Stimulated activated CD8-positive, alpha-beta memory T cell treated with anti-CD3 and anti-CD28 coated beads, Interleukin-4, amount 100 ng/mL, for 4 hours (primary cell): Measurements from ENCODE around the gene AKR1C8.
"Not testable (repeated sequence)": the region's sequence is repeated elsewhere in the genome, so short reads cannot be mapped to it uniquely, and the experiment has no call there.

Experiments used
- DNase-seq, 2 donors: peaks; one replicate each; pipeline ENCODE4 v3.0.0-alpha.2; 2020; ENCODE audit warnings: low read depth in 2 of 2, low spot score in 1 of 2

AKR1C8 gene

DNA sequence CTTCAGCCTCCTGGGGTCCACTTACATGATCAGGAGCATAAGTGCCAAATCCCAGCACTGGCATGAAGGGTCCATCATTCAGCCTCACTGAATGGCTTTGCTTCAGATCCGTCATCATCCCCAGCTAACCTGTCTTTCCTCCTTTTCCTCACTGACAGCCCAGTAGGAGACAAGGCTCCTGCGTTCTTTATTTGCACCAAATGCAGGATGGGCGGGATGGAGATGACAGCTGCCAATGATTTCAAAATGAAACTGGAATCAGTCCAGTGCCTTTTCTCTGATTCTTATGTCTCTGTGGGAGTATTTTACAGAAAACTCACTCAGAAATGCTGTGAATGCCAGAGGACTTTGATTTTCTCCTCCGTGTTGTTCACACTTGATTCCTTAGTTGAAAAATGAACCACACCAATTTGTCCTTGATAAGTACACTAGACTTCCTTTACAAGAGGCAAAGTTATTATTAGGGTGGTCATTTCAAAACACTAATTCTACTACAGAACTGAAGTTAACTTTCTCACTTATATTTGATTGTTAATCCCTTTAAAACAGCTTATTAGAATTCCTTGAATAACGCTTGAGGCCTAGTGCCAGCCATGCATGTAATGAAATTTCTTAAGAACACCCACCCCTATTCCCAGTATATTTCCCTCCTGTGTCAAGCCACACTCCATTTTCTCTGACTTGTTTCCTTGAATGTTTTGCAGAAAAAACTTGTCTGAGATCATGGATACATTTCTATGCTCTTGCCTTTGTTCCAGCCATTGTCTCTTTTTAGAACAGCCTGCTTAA, at the start of gene AKR1C8:
Gene AKR1C8, minus strand, starts transcription at position 164 of the 789 bp plus-strand sequence. Its CDS starts 46 bp downstream, at position 118.
- no peak for DNase-seq

DNA sequence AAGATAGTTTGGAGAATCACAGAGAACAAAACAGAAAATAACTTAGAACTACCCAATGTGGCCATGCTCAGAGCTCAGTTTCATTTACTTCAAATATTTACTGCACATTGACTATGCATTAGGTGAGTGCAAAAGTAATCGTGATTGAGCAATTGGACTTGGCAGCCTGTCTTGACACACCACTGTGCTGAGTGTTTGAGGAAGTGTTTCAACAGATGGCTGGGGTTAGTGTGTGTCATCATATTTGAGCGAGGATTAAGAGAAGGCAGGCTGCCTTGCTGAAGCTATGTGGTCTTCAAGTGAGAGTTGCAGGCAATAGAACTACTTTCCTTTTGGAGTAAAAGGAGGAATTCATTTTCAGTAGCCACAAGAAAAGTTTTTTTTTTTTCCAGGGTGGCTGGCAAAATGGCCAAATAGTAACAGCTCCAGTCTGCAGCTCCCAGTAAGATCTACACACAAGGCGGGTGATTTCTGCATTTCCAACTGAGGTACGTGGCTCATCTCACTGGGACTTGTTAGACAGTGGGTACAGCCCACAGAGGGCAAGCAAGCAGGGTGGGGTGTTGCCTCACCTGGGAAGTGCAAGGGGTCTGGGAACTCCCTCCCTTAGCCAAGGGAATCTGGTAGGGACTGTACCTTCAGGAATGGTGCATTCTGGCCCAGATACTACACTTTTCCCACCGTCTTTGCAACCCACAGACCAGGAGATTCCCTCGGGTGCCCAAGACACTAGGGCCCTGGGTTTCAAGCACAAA, 49.3 kb upstream of the AKR1C8 start:
- DNase-seq, result no peak

DNA sequence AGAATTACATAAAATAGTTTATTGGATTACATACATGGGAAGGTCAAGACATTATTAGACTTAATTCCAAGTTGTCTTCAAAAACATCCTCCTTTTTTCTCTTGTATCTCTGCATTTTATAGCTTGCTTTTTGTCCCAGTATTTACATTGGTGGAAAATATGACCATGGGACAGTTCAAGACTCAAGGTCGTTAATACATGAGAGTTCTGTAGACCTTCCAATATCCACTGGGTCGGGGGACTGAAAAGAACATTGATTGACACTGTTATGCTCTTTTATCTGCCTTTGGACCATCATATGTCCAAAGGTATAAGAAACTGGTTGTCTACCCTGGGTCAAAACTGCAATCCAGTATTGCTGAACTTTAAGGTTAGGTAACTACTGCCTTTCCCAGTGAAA, 48.4 kb upstream of the AKR1C8 start:
- no peak for DNase-seq

DNA sequence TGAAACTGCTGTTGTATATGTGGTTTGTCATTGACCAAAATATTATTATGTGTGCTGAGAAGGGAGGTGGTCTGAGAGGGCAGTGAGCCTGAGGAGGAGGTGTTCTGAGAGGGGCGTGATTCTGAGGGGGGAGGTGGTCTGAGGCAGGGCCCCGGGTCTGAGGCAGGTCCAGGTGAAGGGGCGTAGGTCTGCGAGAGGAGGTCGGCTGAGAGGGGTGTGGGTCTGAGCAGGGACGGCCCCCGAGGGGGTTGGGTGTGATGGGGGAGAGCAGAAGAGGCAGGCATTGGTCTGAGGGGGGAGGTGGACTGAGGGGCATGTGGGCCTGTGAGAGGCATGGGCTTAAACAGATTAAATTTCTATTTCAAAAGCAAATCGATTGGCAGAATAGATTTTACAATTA, 44.1 kb upstream of the AKR1C8 start:
- no peak for DNase-seq

DNA sequence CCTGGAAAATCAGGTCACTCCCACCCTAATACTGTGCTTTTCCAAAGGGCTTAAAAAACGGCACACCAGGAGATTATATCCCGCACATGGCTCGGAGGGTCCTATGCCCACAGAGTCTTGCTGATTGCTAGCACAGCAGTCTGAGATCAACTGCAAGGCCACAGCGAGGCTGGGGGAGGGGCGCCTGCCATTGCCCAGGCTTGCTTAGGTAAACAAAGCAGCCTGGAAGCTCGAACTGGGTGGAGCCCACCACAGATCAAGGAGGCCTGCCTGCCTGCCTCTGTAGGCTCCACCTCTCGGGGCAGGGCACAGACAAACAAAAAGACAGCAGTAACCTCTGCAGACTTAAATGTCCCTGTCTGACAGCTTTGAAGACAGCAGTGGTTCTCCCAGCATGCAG, 38.0 kb upstream of the AKR1C8 start:
- DNase-seq, result not testable (repeated sequence)

GRCh38 chr10:5219262-5219661, 34.3 kb upstream of the AKR1C8 start:
- no peak for DNase-seq

DNA sequence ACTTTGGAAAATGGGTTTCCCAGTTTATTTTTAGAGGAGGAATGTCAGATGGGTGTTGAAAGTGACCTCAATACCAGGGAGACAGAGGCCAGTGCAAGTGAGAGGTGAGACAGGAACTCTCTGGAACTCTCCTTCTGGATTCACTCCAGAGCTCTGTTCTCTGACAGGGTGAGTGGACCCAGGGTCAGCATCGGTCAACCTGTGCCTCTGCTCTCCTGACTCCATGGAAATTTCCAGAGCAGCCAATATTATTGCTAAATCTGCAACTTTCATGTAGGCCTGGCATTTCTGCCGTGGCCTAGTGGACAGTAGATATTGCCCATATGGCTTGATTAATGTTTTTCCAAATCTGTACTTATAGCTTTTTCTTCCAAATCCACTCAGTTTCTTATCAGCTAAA, 31.9 kb upstream of the AKR1C8 start:
- DNase-seq, result no peak

DNA sequence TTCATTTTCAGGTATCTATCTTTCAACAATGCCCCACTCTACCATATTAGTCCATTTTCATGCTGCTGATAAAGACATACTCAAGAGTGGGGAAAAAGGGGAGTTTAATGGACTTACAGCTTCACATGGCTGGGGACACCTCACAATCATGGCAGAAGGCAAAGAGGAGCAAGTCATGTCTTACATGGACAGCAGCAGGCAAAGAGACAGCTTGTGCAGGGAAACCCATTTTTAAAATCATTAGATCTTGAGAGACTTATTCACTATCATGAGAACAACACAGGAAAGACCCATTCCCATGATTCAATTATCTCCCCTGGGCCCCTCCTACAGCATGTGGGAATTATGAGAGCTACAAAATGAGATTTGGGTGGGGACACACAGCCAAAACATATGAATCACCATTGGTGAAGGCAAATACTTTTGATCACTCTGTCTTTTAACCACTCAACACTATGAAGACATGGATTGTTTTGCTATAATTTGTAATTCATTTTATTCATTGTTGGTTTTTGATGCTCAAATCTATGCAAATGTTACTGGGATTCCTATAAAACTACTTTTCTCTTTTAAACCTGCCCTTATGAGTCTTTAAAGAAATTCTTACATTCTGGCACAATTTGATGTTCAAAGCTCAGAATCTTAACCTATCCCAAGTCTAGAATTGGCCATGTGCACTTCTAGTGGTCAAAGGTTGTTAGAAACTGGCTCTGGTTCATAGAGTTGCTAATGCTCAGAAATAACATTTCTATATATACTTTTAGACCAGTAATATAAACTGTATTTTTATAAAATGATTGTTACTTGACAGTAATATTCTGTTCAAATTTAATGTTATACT, 27.0 kb upstream of the AKR1C8 start:
- no peak for DNase-seq

- not testable (repeated sequence) for DNase-seq
These were observed 25.3 kb upstream of the AKR1C8 start for GRCh38 chr10:5210261-5210660.

GRCh38 chr10:5209776-5210175, 24.8 kb upstream of the AKR1C8 start:
- DNase-seq, result not testable (repeated sequence)

- DNase-seq, result no peak
These were observed 21.8 kb upstream of the AKR1C8 start for GRCh38 chr10:5206799-5207198.

GRCh38 chr10:5199398-5199797, 14.4 kb upstream of the AKR1C8 start:
- DNase-seq, result no peak

DNA sequence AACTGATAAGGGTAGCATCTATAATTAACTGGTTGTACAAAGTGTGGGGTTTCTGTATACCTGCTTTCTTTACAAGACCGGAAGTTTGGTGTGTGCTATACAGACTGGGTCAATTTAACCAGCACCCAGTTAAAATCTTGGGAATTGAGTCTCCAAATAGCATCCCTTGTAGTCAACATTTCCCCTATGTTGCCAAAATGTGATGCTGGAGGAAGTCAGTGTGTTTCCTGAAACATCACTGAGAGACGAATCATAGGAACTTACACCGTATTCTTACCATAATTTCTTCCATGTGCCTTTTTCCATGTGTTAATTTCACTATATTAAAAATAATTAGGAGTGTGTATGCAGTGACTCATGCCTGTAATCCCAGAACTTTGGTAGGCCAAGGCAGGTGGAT, 13.4 kb upstream of the AKR1C8 start:
- no peak for DNase-seq

DNA sequence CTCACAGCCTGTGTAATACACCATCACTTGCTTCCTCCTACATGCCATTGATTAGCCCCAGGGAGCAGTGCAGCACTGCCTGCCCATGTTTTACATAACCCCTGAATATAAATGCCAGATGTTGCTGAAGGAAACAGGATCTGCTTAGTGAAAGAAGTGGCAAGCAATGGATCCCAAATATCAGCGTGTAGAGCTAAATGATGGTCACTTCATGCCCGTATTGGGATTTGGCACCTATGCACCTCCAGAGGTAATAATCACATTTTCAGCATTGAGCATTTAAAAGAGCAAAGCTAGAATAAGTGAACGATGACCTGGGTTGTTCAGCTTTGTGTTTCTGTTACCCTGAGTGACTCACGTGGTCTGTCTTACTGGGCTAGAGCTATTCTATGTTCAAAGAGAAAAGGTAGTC, 11.8 kb upstream of the AKR1C8 start, which contains the start of gene AKR1C4:
Gene AKR1C4, plus strand, starts transcription at position 136 of the 412 bp plus-strand sequence. Its CDS starts 31 bp downstream, at position 167.
- DNase-seq, result no peak

DNA sequence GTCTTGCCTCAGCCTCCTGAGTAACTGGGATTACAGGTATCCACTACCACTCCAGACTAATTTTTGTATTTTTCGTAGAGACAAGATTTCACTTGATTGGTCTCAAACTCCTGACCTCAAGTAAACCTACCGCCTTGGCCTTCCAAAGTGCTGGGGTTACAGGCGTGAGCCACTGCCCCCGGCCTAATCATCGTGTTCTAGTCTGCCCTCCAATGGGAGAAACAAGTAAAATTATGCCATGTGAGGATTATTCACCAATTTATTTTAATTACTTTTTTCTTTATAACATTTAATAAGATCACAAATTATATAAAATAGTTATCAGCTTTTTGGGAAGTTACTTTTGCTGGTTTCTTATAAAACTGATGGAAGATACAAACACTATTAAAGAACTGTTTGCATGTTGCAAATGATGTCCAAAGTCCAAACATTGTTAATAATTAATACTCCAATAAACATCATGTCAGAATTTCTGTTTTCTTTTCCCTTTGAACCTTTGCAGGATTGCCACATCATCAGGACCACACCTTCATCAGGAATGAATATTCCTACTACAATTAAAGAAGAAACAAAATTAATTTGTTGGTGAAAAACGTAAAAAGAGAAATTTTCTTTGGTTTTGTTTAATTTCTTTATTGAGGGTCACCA, 10.9 kb upstream of the AKR1C8 start:
- DNase-seq, result no peak

DNA sequence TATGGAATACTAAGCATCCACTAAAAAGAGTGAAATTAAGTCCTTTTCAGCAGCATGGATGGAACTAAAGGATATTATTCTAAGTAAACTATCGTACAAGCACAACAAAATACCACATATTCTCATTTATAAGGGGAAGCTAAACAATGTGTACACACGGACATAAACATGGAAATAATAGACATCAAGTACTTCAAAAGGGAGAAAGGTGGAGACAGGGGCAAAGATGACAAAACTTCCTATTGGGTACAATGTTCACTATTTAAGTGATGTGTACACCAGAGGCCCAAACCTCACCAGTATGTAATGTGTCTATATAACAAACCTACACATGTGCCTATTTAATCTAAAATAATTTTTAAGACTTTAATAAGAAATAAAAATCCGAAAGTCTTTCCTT, 9.5 kb upstream of the AKR1C8 start:
- DNase-seq, result no peak

DNA sequence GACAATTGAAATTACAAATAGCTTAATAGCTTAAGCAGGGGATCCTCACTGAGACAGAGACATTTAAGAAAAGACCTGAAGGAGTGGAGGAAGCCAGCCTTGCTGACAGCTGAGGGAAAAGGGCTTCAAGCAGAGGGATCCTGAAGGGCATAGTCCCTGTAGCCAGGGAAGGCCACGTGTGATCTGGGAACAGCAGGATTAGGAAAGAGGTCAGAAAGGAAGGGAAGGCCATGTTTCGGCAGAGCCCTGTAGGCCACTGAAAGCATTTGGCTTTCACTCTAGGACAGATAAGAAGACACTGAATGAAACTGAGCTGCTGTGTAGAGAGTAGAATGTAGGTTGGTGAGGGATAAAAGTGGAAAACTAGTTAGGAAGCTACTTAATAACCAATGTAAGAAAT, 3.4 kb upstream of the AKR1C8 start:
- DNase-seq, result no peak

- no peak for DNase-seq
These were observed 2.9 kb upstream of the AKR1C8 start for GRCh38 chr10:5187867-5188266.

GRCh38 chr10:5183923-5184322, 1.0 kb downstream of the AKR1C8 start:
- no peak for DNase-seq

- DNase-seq, result not testable (repeated sequence)
These were observed 4.4 kb downstream of the AKR1C8 start for GRCh38 chr10:5180503-5180902.

GRCh38 chr10:5175581-5175980, 9.4 kb downstream of the AKR1C8 start:
- DNase-seq, result not testable (repeated sequence)
